A673 (cell line): ENCODE data around the gene TP53I11.

Experiments used
- CTCF ChIP-seq: fragments of 300-800, 200-600 bp; sonication (generic); conservative IDR thresholded peaks from 2 replicates; pipeline ENCODE4 v1.5.1; 2017; ENCODE audit warnings: low read depth, mild to moderate bottlenecking, antibody characterized with exemption, low read length, moderate library complexity, mixed read lengths
- EZH2 ChIP-seq: fragments of 200-600 bp; sonication (generic); IDR thresholded peaks from 2 replicates; pipeline ENCODE4 v1.6.1; 2017; ENCODE audit warnings: borderline replicate concordance, low read depth, mild to moderate bottlenecking, mixed read lengths, antibody characterized with exemption, low read length; ENCODE audit not compliant: poor library complexity, severe bottlenecking

GRCh38 chr11:44988111-44988510 is 37.4 kb upstream of the TP53I11 start:
- TF ChIP-seq CTCF: no peak
- TF ChIP-seq EZH2: no peak
